ENCODE results near the gene RHPN2. TPM values are rescaled to one million over a fixed set of nuclear protein-coding genes. Genes with fewer than 3 reads are reported as not detected.

The RHPN2 gene
- total and polyA plus RNA-seq, 7 donors = 0.16 to 1.1 (median 0.57) TPM

DNA sequence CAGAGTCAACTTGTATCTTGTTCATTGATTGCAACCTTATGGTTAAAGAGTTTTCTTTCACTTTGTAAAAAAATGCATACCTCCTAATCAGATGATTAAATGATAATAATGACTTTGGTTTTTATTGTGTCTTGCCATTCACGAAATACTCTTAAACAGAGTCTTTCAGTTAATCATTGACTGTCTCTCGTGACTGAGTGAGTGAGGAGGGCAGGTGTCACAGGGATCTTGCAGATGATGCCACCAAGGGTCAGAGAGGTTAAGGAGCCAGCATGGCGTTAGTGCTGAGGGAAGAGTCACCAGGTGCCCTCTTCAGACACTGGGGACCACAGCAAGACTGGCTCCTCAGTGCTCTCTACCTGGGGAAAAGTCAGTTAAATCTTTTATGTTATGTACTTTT lies 24.3 kb upstream of the RHPN2 start:
- Histone ChIP-seq H3K36me3 (ENCODE audit: insufficient read depth in 1 of 2, low read depth in 1 of 2) (peaks cover 0 to 59% of the 10 kb centered on the region in 2 donors), H3K9me3 (no peaks in the 10 kb centered on the region), H3K27ac (no peak overlapping the region), H3K27me3 (ENCODE audit: insufficient read depth in 3 of 3, low read length in 2 of 3) (no peaks in the 10 kb centered on the region), H3K4me3 (no peak overlapping the region), H3K4me1 (peaks cover 5% of the 10 kb centered on the region)
- DNase-seq (no peak), ATAC-seq (no peak)
- intact Hi-C loops (cut with DNase I) = no loop called here
- TF ChIP-seq, protein P1, sequence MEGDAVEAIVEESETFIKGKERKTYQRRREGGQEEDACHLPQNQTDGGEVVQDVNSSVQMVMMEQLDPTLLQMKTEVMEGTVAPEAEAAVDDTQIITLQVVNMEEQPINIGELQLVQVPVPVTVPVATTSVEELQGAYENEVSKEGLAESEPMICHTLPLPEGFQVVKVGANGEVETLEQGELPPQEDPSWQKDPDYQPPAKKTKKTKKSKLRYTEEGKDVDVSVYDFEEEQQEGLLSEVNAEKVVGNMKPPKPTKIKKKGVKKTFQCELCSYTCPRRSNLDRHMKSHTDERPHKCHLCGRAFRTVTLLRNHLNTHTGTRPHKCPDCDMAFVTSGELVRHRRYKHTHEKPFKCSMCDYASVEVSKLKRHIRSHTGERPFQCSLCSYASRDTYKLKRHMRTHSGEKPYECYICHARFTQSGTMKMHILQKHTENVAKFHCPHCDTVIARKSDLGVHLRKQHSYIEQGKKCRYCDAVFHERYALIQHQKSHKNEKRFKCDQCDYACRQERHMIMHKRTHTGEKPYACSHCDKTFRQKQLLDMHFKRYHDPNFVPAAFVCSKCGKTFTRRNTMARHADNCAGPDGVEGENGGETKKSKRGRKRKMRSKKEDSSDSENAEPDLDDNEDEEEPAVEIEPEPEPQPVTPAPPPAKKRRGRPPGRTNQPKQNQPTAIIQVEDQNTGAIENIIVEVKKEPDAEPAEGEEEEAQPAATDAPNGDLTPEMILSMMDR (IDR thresholded peaks at IDR 0.05) = no peak
- WGBS, 3 donors = 79 to 90% (median 87%) methylated on average over 3 of the region's 3 CpGs

DNA sequence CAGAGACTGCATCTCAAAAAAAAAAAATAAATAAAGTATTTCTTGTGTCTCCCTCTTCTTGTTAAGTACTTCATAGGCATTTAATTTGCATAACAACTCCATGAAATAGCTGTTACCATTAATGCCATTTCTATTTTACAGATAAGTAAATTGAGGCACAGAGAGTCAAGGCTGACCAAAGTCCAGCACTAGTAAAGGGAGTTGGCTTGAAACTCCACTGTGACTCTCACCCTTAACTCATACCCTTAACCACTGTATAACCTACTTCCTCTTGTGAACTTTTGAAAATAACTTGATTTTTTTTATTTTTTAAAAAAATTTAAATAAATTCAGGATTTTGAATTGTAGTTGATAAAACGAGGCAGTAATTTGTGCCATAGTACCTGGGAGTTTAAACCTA lies 22.3 kb upstream of the RHPN2 start:
- no peaks in the 10 kb centered on the region for H3K27me3 ChIP-seq (ENCODE audit: insufficient read depth in 3 of 3, low read length in 2 of 3)
- H3K36me3 ChIP-seq (ENCODE audit: insufficient read depth in 1 of 2, low read depth in 1 of 2) = peaks cover 0 to 39% of the 10 kb centered on the region in 2 donors
- no peak for ATAC-seq
- DNase-seq = no peak
- peaks cover 13% of the 10 kb centered on the region for H3K4me1 ChIP-seq
- H3K9me3 ChIP-seq = no peaks in the 10 kb centered on the region
- TF ChIP-seq, protein P1 (IDR thresholded peaks at IDR 0.05) = no peak
- H3K27ac ChIP-seq = no peak overlapping the region
- intact Hi-C loops (cut with DNase I) = no loop called here
- WGBS, 3 donors = 81 to 90% (median 88%) methylated on average over 1 of the region's 1 CpG
- H3K4me3 ChIP-seq = no peak overlapping the region

DNA sequence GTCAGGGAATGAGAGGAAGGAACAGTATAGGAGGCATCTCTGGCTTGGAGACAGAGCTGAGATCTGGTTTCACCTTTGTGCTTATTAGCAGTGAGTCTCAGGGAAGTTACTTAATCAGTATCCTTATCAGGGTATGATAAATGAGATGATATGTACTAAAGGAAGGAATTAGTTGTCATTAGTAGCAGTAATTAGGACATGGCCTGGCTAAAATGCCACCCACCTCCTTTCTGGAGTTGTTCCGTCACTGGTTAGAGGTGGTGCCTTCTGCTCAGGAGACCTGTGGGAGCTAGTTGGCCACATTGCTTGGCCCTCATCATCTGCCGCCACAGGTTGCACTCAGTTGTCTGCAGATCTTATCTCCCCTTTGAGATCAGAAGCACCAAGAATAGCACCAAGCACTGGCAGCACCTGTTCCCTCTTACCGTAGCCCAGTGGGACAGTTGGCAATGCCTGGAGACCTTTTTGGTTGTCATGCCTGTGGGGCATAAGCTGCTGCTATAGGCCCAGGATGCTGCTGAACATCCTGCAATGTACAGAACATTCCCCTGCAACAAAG lies 21.0 kb upstream of the RHPN2 start:
- Histone ChIP-seq H3K4me3 (no peak overlapping the region), H3K36me3 (ENCODE audit: insufficient read depth in 1 of 2, low read depth in 1 of 2) (peaks cover 0 to 28% of the 10 kb centered on the region in 2 donors), H3K9me3 (no peaks in the 10 kb centered on the region), H3K27ac (no peak overlapping the region), H3K4me1 (peaks cover 17% of the 10 kb centered on the region), H3K27me3 (ENCODE audit: insufficient read depth in 3 of 3, low read length in 2 of 3) (no peaks in the 10 kb centered on the region)
- intact Hi-C loops (cut with DNase I) = no loop called here
- DNase-seq (no peak), ATAC-seq (peak in 1 of 4 donors; percentile 68)
- TF ChIP-seq, protein P1 (IDR thresholded peaks at IDR 0.05) = no peak
- 32 to 46% (median 34%) methylated on average over 3 of the region's 3 CpGs for WGBS, 3 donors

DNA sequence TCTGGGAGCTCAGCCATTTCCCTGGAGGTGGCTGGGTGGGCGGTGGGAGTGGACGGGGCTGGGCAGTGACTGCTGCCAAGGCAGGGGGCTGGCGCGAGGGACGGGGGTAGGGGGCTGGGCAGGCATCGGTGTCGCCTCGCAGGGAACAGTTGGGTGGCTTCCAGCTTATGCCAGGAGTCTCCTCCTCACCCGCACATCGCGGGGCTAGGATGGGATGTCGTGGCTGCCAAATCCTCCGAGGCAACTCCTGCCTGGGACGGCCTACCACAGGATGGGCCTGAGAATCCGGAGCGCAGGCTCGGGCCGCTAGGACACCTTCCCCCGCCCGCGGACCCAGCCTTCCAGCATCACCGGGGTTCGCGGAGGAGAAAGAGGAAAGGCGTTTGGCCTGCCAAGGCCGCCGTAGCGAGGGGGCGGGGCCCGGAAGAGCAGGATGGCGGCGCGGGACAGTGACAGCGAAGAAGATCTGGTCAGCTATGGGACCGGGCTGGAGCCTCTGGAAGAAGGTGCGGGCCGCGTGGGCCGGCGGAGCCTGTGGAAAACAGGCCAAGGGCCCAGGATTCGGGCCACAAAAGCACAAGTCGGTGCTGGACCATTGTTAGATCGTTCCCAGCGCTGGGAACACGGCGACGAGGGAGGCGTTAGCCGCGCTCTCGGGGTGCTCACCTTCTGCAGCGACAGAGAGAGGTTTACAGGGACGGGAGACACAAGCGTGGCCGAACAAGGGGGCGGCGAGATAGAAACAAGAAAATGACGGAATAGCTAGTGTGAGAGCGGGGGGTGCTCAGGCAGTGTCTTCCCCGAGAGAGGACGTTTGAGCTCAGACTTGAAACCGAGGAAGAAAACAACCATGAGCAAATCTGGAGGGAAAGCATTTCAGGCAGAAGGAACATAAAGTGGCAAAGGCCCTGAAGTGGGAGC lies 16.3 kb upstream of the RHPN2 start, which contains the start of gene GPATCH1:
Gene GPATCH1 (plus strand): TSS at position 421 of the 921 bp plus-strand sequence. CDS start 13 bp downstream, at position 434.
- H3K9me3 ChIP-seq = no peaks in the 10 kb centered on the region
- intact Hi-C loops (cut with DNase I) = loop anchor here in 1 of 2 donors (5.0 kb wide), 1 partner anchor 104 kb away; no protein-coding TSS in a partner anchor
- WGBS, 3 donors = 1% methylated on average over 56 to 62 of the region's 62 CpGs
- peak within 1 kb of the TSS; percentile 81 for H3K27ac ChIP-seq
- H3K27me3 ChIP-seq (ENCODE audit: insufficient read depth in 3 of 3, low read length in 2 of 3) = no peaks in the 10 kb centered on the region
- TF ChIP-seq, protein P1 (IDR thresholded peaks at IDR 0.05) = no peak
- H3K36me3 ChIP-seq (ENCODE audit: insufficient read depth in 1 of 2, low read depth in 1 of 2) = no peaks in the 10 kb centered on the region
- peaks cover 21% of the 10 kb centered on the region for H3K4me1 ChIP-seq
- peak; percentile 88 to 99 (median 96) for ATAC-seq
- DNase-seq = peak; percentile 92
- peak within 1 kb of the TSS; percentile 94 for H3K4me3 ChIP-seq
